ENCODE measurements around the gene SYT17. TPM values are rescaled to one million over a fixed set of nuclear protein-coding genes. Genes with fewer than 3 reads are reported as not detected.

SYT17 gene, protein sequence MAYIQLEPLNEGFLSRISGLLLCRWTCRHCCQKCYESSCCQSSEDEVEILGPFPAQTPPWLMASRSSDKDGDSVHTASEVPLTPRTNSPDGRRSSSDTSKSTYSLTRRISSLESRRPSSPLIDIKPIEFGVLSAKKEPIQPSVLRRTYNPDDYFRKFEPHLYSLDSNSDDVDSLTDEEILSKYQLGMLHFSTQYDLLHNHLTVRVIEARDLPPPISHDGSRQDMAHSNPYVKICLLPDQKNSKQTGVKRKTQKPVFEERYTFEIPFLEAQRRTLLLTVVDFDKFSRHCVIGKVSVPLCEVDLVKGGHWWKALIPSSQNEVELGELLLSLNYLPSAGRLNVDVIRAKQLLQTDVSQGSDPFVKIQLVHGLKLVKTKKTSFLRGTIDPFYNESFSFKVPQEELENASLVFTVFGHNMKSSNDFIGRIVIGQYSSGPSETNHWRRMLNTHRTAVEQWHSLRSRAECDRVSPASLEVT
- total RNA-seq, result not detected

DNA sequence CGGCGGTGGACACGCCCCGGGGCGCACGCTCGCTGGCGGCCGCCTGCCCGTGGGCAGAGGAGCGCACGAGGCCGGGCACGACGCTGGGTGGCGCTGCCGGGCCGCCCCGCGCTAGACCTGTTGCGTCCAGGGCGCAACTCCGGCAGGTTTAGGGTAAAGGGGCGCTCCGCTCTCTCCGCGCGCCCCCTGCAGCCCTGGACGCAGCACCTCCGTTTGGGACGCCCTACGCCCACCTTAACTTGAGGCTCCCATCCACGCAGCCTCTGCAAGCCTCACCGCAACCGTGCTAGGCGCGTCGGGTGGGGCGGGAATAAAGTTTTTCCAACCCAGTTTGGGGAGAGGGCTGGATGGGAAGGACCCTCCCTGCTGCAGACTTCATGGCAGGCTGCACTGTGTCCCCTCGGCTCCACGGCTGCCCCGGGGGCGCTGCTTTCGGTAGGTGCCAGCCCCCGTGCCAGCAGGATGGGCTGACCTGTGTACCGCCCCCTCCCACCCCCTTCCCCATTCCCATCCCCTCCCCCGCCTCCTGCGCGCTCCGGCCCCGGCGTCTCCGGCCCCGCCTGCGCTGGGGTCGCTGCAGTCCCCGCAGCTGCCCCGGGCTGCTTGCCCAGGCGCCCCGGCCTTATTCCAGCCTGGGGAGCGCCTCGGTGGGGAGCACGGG lies at the start of gene SYT17:
Gene SYT17 (plus strand): TSS at position 531 of the 661 bp plus-strand sequence. CDS start 407 bp downstream, outside the sequence.
- peak; percentile 49 for DNase-seq
- peaks cover 40% of the 10 kb centered on the region for H3K27me3 Mint-ChIP-seq
- CTCF ChIA-PET, result no interaction called here
- peak; percentile 90 for ATAC-seq
- H3K4me1 Mint-ChIP-seq, result peaks cover 3% of the 10 kb centered on the region
- H3K9me3 Mint-ChIP-seq (ENCODE audit: low read depth), result peaks cover 4% of the 10 kb centered on the region
- no peak within 1 kb of the TSS for H3K4me3 Mint-ChIP-seq
- no peak within 1 kb of the TSS for H3K27ac Mint-ChIP-seq
- no peaks in the 10 kb centered on the region for H3K36me3 Mint-ChIP-seq

- CTCF ChIA-PET, result interaction anchor here (0.6 to 1.5 kb wide), 6 partner anchors 12 to 405 kb away, joined by 3 to 4 read pairs (median 3); partner anchors contain the start of genes CCP110 and COQ7
- Mint-ChIP-seq H3K27me3 (peaks cover 6% of the 10 kb centered on the region), H3K9me3 (ENCODE audit: low read depth) (no peaks in the 10 kb centered on the region), H3K4me1 (peaks cover 40% of the 10 kb centered on the region), H3K36me3 (no peaks in the 10 kb centered on the region), H3K4me3 (peak overlapping the region; percentile 73), H3K27ac (peak overlapping the region; percentile 90)
- DNase-seq (peak; percentile 61), ATAC-seq (peak; percentile 22)
These were observed 49.1 kb upstream of the SYT17 start for GRCh38 chr16:19118938-19119431.

DNA sequence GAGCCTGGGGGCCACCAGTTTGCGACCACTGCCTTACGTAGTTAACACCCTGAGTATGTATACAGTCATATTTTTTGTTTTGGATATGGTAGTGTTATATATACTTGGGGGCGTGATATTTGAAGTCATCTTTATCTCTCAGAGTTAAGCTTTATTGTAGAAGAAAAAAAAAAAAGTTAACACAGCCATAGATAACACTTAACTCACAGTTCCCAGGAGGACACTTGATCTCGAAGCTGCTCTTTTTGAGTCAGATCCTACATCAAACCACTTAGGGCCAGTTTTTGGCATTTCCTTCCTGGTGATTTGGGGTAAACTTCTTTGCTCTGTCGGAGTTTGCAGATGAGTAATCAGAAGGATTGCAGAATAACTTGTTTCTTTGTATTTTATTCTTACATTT lies 48.5 kb upstream of the SYT17 start:
- peaks cover 3% of the 10 kb centered on the region for H3K9me3 Mint-ChIP-seq (ENCODE audit: low read depth)
- H3K4me3 Mint-ChIP-seq, result peak overlapping the region; percentile 73
- DNase-seq (peak; percentile 47), ATAC-seq (peak; percentile 58)
- CTCF ChIA-PET, result interaction anchor here (1.0 to 1.5 kb wide), 5 partner anchors 11 to 405 kb away, joined by 3 to 4 read pairs (median 3); partner anchors contain the start of gene CCP110
- H3K27ac Mint-ChIP-seq, result peak overlapping the region; percentile 90
- H3K27me3 Mint-ChIP-seq, result peaks cover 6% of the 10 kb centered on the region
- no peaks in the 10 kb centered on the region for H3K36me3 Mint-ChIP-seq
- peaks cover 40% of the 10 kb centered on the region for H3K4me1 Mint-ChIP-seq

DNA sequence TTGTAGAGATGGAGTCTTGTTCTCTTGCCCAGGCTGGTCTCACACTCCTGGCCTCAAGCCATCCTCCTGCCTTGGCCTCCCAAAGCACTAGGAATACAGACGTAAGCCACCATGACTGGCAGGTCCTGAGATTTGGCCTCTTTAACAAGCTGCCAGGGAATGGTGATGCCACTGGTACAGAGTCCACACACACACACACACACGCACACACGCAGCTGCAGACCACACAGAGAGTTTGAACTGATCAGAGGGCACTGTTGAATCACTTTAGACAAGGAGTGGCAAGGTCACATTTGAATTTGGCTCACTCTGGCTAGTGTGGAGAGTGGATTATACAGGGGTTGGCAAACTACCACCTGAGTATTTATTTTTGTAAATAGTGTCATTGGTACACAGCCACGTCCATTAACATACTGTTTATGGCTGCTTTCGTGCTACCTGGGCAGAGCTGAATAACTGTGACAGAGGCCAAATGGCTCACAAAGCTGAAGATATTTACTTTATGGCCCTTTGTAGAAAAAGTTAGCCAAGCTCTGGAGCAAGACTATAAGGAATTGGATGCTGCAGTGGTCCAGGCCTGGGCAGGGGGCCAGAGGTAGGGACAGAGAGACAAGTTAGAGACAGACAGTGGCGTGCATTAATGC lies 44.4 kb upstream of the SYT17 start:
- ATAC-seq (no peak), DNase-seq (no peak)
- Mint-ChIP-seq H3K4me3 (no peak overlapping the region), H3K36me3 (peaks cover 10% of the 10 kb centered on the region), H3K4me1 (peaks cover 35% of the 10 kb centered on the region), H3K27me3 (no peaks in the 10 kb centered on the region), H3K9me3 (ENCODE audit: low read depth) (peaks cover 5% of the 10 kb centered on the region), H3K27ac (no peak overlapping the region)
- CTCF ChIA-PET, result no interaction called here

DNA sequence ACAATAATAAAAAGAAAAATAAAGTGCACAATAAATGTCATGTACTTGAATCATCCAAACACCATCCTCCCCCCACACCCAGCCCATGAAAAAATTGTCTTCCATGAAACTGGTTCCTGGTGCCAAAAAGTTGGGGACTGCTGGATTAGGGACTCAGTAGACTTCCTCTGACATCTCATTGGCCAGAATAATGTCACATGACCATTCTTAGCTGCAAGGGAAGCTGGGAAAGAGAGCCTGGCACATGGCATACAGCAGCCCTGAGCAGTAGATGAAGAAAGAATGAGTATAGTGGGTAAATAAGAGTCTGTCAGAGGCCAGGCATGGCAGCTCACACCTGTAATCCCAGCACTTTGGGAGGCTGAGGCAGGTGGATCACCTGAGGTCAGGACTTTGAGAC lies 41.7 kb upstream of the SYT17 start:
- CTCF ChIA-PET, result interaction anchor here (0.8 to 1.2 kb wide), 2 partner anchors 11 to 126 kb away, joined by 3 to 4 read pairs; no protein-coding TSS in a partner anchor

GRCh38 chr16:19127205-19127604 lies 40.8 kb upstream of the SYT17 start:
- H3K27ac Mint-ChIP-seq, result peak overlapping the region; percentile 84
- H3K4me3 Mint-ChIP-seq, result peak overlapping the region; percentile 24
- CTCF ChIA-PET, result interaction anchor here (0.8 to 1.4 kb wide), 4 partner anchors 10 to 127 kb away, joined by 3 to 9 read pairs (median 4); no protein-coding TSS in a partner anchor

More for the DNA sequence above, 41.7 kb upstream of the SYT17 start:
- Mint-ChIP-seq H3K4me1 (peaks cover 45% of the 10 kb centered on the region), H3K9me3 (ENCODE audit: low read depth) (peaks cover 5% of the 10 kb centered on the region), H3K27me3 (no peaks in the 10 kb centered on the region), H3K36me3 (peaks cover 12% of the 10 kb centered on the region), H3K27ac (no peak overlapping the region), H3K4me3 (no peak overlapping the region)
- no peak for ATAC-seq
- DNase-seq, result no peak

GRCh38 chr16:19127674-19128131 lies 40.3 kb upstream of the SYT17 start:
- H3K27ac Mint-ChIP-seq, result peak overlapping the region; percentile 84
- H3K27me3 Mint-ChIP-seq, result no peaks in the 10 kb centered on the region
- CTCF ChIA-PET, result interaction anchor here (1.2 to 1.4 kb wide), 3 partner anchors 10 to 52 kb away, joined by 4 to 9 read pairs (median 5); no protein-coding TSS in a partner anchor
- peak overlapping the region; percentile 24 for H3K4me3 Mint-ChIP-seq
- peaks cover 52% of the 10 kb centered on the region for H3K4me1 Mint-ChIP-seq
- H3K9me3 Mint-ChIP-seq (ENCODE audit: low read depth), result peaks cover 5% of the 10 kb centered on the region
- peak; percentile 57 for ATAC-seq
- DNase-seq, result peak; percentile 47
- H3K36me3 Mint-ChIP-seq, result peaks cover 12% of the 10 kb centered on the region

More at GRCh38 chr16:19127205-19127604, 40.8 kb upstream of the SYT17 start:
- H3K4me1 Mint-ChIP-seq, result peaks cover 52% of the 10 kb centered on the region
- H3K27me3 Mint-ChIP-seq, result no peaks in the 10 kb centered on the region
- H3K9me3 Mint-ChIP-seq (ENCODE audit: low read depth), result peaks cover 5% of the 10 kb centered on the region
- DNase-seq (peak; percentile 67), ATAC-seq (peak; percentile 67)
- H3K36me3 Mint-ChIP-seq, result peaks cover 12% of the 10 kb centered on the region

DNA sequence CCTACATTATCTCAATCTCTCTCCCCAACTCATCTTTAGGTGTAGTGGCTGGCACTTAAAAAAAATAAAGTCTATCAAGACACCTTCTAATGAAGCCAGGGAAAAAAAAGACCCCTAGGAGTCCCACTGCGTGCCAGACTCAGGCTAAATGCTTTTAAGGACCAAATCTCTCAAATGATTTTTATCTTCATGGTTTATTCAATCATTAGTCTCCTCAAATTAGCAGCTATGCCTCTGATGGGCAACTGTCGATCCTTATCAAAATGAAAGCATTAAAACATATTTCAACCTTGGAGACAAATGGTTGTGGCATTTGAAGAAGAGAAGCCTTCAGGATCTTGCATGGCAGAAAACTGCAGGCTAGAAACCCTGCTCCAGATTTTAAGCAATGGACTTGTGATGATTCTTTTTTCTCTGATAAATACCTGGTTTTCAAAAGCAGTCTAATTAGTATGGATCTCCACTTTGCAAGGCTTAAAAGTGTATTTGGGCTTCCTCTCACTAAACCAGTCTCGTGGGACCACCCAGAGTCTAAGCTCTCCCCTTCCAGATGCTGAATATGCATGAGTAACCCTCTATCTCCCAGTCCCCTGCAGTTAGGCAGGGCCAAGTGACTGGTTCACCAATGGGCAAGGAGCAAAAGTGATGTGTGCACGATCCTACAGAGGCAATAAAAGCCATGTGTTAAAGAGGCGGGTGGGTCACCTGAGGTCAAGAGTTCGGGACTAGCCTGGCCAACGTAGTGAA lies 39.4 kb upstream of the SYT17 start:
- Mint-ChIP-seq H3K27ac (peak overlapping the region; percentile 52), H3K4me3 (no peak overlapping the region), H3K9me3 (ENCODE audit: low read depth) (peaks cover 5% of the 10 kb centered on the region), H3K36me3 (peaks cover 12% of the 10 kb centered on the region), H3K27me3 (no peaks in the 10 kb centered on the region), H3K4me1 (peaks cover 54% of the 10 kb centered on the region)
- ATAC-seq, result no peak
- no peak for DNase-seq
- CTCF ChIA-PET, result interaction anchor here (1.2 to 1.4 kb wide), 2 partner anchors 42 to 51 kb away, joined by 4 to 9 read pairs; no protein-coding TSS in a partner anchor

DNA sequence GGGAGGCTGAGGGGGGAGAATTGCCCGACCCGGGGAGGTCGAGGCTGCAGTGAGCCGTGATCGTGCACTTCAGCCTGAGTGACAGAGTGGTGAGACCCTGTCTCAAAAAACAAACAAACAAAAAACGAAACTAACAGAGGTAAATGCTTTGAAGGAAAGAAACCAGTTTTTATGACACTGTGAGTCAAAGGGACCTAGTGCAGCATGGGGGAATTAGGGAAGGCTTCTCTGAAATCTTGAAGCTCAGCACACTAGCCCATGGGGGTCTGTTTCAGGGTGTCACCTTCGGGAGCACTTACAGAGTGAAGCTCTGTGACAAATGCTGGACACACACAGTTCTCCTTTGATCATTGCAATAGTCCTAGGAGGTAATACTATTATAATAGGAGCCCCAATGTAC lies 37.7 kb upstream of the SYT17 start:
- no peak for ATAC-seq
- Mint-ChIP-seq H3K9me3 (ENCODE audit: low read depth) (no peaks in the 10 kb centered on the region), H3K36me3 (peaks cover 9% of the 10 kb centered on the region), H3K27ac (peak overlapping the region; percentile 78), H3K4me3 (peak overlapping the region; percentile 38), H3K27me3 (no peaks in the 10 kb centered on the region), H3K4me1 (peaks cover 54% of the 10 kb centered on the region)
- no peak for DNase-seq
- CTCF ChIA-PET, result interaction anchor here (1.0 to 1.9 kb wide), 5 partner anchors 9 to 49 kb away, joined by 3 to 7 read pairs (median 3); no protein-coding TSS in a partner anchor

GRCh38 chr16:19130852-19131824 lies 36.9 kb upstream of the SYT17 start:
- DNase-seq, result no peak
- peaks cover under 1% of the 10 kb centered on the region for H3K27me3 Mint-ChIP-seq
- CTCF ChIA-PET, result interaction anchor here (1.0 to 1.9 kb wide), 5 partner anchors 8 to 48 kb away, joined by 3 to 7 read pairs (median 3); no protein-coding TSS in a partner anchor

GRCh38 chr16:19131825-19132218 lies 36.2 kb upstream of the SYT17 start:
- ATAC-seq, result no peak
- H3K4me1 Mint-ChIP-seq, result peaks cover 52% of the 10 kb centered on the region
- no peak overlapping the region for H3K4me3 Mint-ChIP-seq
- H3K27me3 Mint-ChIP-seq, result peaks cover 5% of the 10 kb centered on the region
- H3K36me3 Mint-ChIP-seq, result peaks cover 3% of the 10 kb centered on the region
- H3K27ac Mint-ChIP-seq, result peak overlapping the region; percentile 78
- CTCF ChIA-PET, result interaction anchor here (1.3 to 1.9 kb wide), 4 partner anchors 8 to 48 kb away, joined by 3 to 7 read pairs (median 4); no protein-coding TSS in a partner anchor
- no peaks in the 10 kb centered on the region for H3K9me3 Mint-ChIP-seq (ENCODE audit: low read depth)
- no peak for DNase-seq

More at GRCh38 chr16:19130852-19131824, 36.9 kb upstream of the SYT17 start:
- H3K27ac Mint-ChIP-seq, result peak overlapping the region; percentile 78
- peaks cover 54% of the 10 kb centered on the region for H3K4me1 Mint-ChIP-seq
- H3K9me3 Mint-ChIP-seq (ENCODE audit: low read depth), result no peaks in the 10 kb centered on the region
- ATAC-seq, result peak; percentile 41
- peaks cover 5% of the 10 kb centered on the region for H3K36me3 Mint-ChIP-seq
- H3K4me3 Mint-ChIP-seq, result peak overlapping the region; percentile 38

Measured in activated CD8-positive, alpha-beta memory T cell treated with anti-CD3 and anti-CD28 coated beads, Interleukin-2, amount 10 ng/mL, durations not matched to agents 7 days and 5 days (primary cell).